HG02981 (cell line): Measurements from ENCODE around the gene PLA2G2E.
A peak's percentile ranks its signal among the peaks of the same experiment; 100 is the strongest.
"Not testable (repeated sequence)": the region's sequence is repeated elsewhere in the genome, so short reads cannot be mapped to it uniquely, and the experiment has no call there.

Experiments
- ATAC-seq: cut with Tn5 transposase; IDR thresholded peaks from one replicate; pipeline ENCODE4 v1.9.1; 2021; ENCODE audit warnings: mild to moderate bottlenecking, moderate library complexity; ENCODE audit not compliant: unreplicated experiment

Gene PLA2G2E

DNA sequence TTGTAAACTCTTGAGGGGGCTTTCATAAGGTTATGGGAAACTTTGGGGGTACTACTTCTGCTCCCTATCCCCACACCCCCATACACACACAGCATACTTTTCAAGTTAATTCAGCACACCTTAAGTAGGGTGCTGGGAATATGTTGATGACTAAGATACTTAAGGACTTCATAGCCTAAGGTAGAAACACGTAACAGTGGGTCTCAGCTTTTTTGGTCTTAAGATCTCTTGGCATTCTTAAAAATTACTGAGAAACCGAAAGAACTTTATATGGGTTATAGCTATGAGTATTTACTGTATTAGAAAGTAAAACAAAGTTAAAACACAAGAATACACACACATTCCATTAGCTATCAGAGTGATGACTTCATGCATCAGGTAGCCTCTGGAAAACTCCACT, 39.1 kb downstream of the PLA2G2E start:
- ATAC-seq: no peak

DNA sequence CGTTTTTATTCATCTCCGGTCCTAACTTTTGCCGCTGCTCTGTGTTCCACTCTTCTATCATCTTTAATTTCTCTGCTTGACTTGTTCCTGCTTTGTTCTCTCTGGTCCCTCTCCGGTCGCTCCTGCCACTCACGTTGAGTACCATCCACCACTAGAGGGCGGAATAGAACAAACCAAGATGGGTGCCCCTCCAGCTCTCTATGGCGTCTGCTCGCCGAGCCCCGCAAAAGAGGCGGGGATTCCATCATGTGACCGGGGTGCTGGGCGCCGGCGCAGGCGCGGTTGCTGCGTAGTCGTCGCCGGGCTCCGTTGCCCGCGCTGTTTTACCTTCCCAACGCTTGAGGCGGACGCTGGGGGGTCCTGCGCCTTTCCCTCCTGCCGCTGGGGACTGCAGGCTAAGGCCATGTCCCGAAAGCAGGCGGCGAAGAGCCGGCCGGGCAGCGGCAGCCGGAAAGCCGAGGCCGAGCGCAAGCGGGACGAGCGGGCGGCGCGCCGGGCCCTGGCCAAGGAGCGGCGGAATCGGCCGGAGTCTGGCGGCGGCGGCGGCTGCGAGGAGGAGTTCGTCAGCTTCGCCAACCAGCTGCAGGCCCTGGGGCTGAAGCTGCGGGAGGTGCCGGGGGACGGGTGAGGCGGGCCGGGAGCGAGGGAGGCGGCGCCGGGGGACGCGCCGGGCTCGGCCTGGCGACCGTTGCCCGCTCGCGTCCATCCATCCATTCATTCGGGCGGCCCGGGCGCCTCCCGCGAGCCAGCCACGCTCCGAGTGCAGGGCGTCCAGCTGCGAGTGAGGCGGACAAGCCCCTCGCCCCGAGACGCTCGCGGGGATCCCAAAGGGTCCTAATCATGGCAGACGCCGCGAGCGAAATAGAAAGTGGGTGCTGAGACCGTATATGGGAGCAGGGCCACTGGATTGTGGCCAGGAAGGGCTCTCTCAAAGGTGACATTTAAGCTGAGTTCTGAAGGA, 41.0 kb downstream of the PLA2G2E start, which contains the start of gene OTUD3:
Gene OTUD3, plus strand, starts transcription at position 285 of the 961 bp plus-strand sequence. Its CDS starts 119 bp downstream, at position 404.
- ATAC-seq: peak; percentile 93

DNA sequence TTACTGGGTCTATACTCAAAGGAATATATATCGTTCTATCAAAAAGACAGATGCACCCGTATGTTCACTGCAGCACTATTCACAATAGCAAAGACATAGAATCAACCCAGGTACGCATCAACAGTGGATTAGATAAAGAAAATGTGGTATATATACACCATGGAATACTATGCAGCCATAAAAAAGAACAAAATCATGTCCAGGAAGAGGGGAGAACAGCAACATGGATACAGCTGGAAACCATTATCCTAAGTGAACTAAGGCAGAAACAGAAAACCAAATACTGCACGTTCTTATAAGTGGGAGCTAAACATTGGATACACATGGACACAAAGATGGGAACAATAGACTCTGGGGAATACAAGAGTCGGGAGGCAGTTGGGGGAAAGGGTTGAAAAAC, 42.6 kb downstream of the PLA2G2E start:
- ATAC-seq: not testable (repeated sequence)

DNA sequence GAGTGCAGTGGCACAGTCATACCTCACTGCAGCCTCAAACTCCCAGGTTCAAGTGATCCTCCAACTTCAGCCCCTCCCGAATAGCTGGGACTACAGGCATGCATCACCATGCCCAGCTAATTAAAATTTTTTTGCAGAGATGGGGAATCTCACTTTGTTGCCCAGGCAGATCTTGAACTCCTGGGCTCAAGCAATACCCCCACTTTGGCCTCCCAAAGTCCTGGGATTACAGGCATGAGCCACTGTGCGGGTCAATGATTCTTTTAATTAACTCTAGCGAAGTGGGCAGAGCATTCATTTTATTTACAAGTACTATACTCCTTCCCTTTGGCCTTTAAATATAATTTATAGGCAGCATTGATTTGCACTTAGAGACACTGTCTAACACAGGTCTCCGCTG, 43.8 kb downstream of the PLA2G2E start:
- ATAC-seq: no peak

DNA sequence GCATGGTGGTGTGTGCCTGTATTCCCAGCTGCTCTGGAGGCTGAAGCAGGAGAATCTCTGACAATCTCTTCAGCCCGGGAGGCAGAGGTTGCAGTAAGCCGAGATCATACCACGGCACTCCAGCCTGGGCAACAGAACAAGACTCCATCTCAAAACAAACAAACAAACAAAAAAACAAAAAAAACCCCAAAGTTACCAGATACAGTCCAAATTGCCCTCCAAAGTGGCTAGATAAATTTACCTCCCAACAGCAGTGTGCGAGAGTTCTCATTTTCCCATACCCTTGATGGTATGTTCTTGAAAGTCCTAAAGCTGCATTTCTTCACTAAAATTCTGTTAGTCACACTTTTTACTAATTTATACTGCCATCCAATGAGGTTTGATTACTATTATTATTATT, 44.2 kb downstream of the PLA2G2E start:
- ATAC-seq: no peak

DNA sequence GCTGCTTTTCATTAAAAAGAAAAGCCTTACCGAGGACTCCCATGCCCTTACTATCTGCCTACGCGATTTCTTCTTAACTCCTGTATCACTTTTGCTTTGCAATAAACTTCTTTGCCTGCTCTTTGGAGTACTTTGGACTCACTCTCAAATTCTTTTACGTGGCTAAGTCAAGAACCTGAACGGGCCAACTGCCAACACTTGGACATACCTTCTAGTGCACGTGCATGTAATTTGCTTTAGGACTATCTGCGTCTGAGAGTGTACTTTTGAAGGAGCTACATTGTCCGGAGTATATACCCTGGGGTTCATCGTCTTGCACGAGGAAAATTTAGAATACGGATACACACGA, 44.8 kb downstream of the PLA2G2E start:
- no peak for ATAC-seq

GRCh38 chr1:19877821-19878636, 45.4 kb downstream of the PLA2G2E start:
- ATAC-seq: no peak

DNA sequence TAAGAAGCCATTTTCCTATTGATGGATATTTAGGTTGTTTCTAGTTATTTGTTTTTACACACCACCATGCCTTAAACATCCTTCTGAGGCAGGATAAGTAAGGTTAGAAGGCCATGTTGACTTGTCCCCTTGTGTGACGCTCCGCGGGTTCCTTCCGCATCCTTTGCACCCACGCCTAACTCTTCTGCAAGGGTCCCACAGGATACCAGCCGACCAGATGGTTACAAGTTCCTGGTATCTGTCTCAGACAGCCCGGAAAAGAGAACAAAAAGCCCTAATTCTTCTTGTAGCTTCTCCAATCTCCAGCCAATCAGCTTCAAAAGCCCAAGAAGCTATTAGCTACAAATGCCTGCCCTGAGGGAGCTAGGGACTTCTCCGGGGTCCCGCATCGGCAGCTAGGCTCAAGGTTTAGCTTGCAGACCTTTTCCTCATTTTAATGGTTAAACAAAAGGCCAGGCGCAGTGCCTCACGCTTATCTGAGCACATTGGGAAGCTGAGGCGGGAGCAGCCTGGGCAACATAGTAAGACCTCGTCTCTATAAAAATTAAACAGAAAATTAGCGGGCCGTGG, 46.2 kb downstream of the PLA2G2E start:
- no peak for ATAC-seq

GRCh38 chr1:19872190-19872589, 51.2 kb downstream of the PLA2G2E start:
- no peak for ATAC-seq
